HepG2 (cell line): ENCODE data around the gene MYL12B. TPM values are rescaled to one million over a fixed set of nuclear protein-coding genes. Genes with fewer than 3 reads are reported as not detected.
A peak's percentile ranks its signal among the peaks of the same experiment; 100 is the strongest.

Source experiments
- CSRNP1 ChIP-seq: sonication (generic); formaldehyde crosslinking; IDR thresholded peaks from 2 replicates; pipeline ENCODE4 v1.8.1; 2023; ENCODE audit warnings: mild to moderate bottlenecking, missing genetic modification reagents
- HNRNPUL1 ChIP-seq: fragments of 200-400 bp; formaldehyde crosslinking; IDR thresholded peaks from 2 replicates; pipeline ENCODE4 v1.6.1; 2017; ENCODE audit warnings: low read depth, mild to moderate bottlenecking, low read length, moderate library complexity
- KAT2B ChIP-seq: fragments of 150-350 bp; IDR thresholded peaks from 2 replicates; pipeline ENCODE4 v1.6.1; 2014; ENCODE audit warnings: low read depth, low read length, borderline replicate concordance
- KAT8 ChIP-seq: IDR thresholded peaks from 2 replicates; pipeline ENCODE4 v1.6.1; 2016; ENCODE audit warnings: missing genetic modification reagents, missing compliant biosample characterization
- KMT2B ChIP-seq: IDR thresholded peaks from 2 replicates; pipeline ENCODE4 v1.6.1; 2016; ENCODE audit warnings: missing genetic modification reagents, missing compliant biosample characterization
- MLXIP ChIP-seq: sonication (generic); formaldehyde crosslinking; IDR thresholded peaks from 2 replicates; pipeline ENCODE4 v1.9.0; 2021; ENCODE audit warnings: missing genetic modification reagents, borderline replicate concordance
- MXD1 ChIP-seq: sonication (generic); formaldehyde crosslinking; IDR thresholded peaks from 2 replicates; pipeline ENCODE4 v1.4.0; 2020; ENCODE audit warnings: mild to moderate bottlenecking, missing genetic modification reagents
- NONO ChIP-seq, 2 experiments: fragments of 450-650 bp in 1 of 2; sonication (generic) in 1 of 2; formaldehyde crosslinking in 1 of 2; IDR thresholded peaks in 1 of 2; conservative IDR thresholded peaks in 1 of 2; 2 replicates each; pipeline versions ENCODE4 v1.6.1 to v1.8.0; 2017 to 2022; ENCODE audit warnings: mild to moderate bottlenecking in 1 of 2, missing genetic modification reagents in 1 of 2, moderate library complexity in 1 of 2
- PHF8 ChIP-seq: sonication (generic); formaldehyde crosslinking; IDR thresholded peaks from 2 replicates; pipeline ENCODE4 v1.5.0; 2020; ENCODE audit warnings: missing genetic modification reagents
- SNAPC2 ChIP-seq: sonication (generic); formaldehyde crosslinking; IDR thresholded peaks from 2 replicates; pipeline ENCODE4 v1.8.1; 2022; ENCODE audit warnings: mild to moderate bottlenecking, missing genetic modification reagents
- SP5 ChIP-seq: IDR thresholded peaks from 2 replicates; pipeline ENCODE4 v1.6.1; 2016; ENCODE audit warnings: low read depth, borderline replicate concordance
- TARDBP ChIP-seq: sonication (generic); formaldehyde crosslinking; IDR thresholded peaks from 2 replicates; pipeline ENCODE4 v1.8.0; 2022; ENCODE audit warnings: mild to moderate bottlenecking, missing genetic modification reagents
- ZHX1 ChIP-seq: sonication (generic); formaldehyde crosslinking; IDR thresholded peaks from 2 replicates; pipeline ENCODE4 v1.8.1; 2022; ENCODE audit warnings: low read depth, mild to moderate bottlenecking, missing genetic modification reagents
- ZNF441 ChIP-seq: sonication (generic); formaldehyde crosslinking; IDR thresholded peaks from 2 replicates; pipeline ENCODE4 v1.7.0; 2021; ENCODE audit warnings: missing genetic modification reagents, borderline replicate concordance
- ZNF672 ChIP-seq: sonication (generic); formaldehyde crosslinking; IDR thresholded peaks from 2 replicates; pipeline ENCODE4 v1.8.1; 2022; ENCODE audit warnings: missing genetic modification reagents
- ZNF850 ChIP-seq: sonication (generic); formaldehyde crosslinking; conservative IDR thresholded peaks from 2 replicates; pipeline ENCODE4 v1.9.0; 2021; ENCODE audit warnings: mild to moderate bottlenecking, missing genetic modification reagents
- polyA plus RNA-seq, 8 experiments: library from polyadenylated mRNA; depleted of rRNA in 3 of 8; stranded (reverse) in 7 of 8; unstranded in 1 of 8; fragments of >200 nt; fragmentation: Illumina TruSeq in 4 of 8; extraction: Trizol in 4 of 8; gene quantifications; 2 replicates each; pipeline versions ENCODE4 v1.2.1 to v1.2.3, GENCODE V29; 2011 to 2016; ENCODE audit warnings: low read depth in 4 of 8, missing spikeins in 1 of 8, mixed read lengths in 1 of 8; ENCODE audit not compliant: insufficient read depth in 1 of 8
- total RNA-seq, 5 experiments: library from RNA; depleted of rRNA; stranded (reverse); fragments of >200 nt; fragmentation: Illumina TruSeq; extraction: Trizol; gene quantifications; 2 replicates each; pipeline ENCODE4 v1.2.3, GENCODE V29; 2016; ENCODE audit warnings: low read depth in 1 of 5

MYL12B gene
- total and polyA plus RNA-seq, 2 of the 13 experiments (the other 11 are each of a cell fraction or from before 2014, with no cell fraction given) = 265 to 340 TPM

GRCh38 chr18:3233433-3234168, 28.3 kb upstream of the MYL12B start (continued):
- TF ChIP-seq MXD1 (CRISPR knock-in tag) (no peak), MLXIP (CRISPR knock-in tag) (peak; percentile 57; the same call in 1 of the 2 replicates), KAT2B (peak; percentile 86), HNRNPUL1 (no peak), KAT8 (CRISPR knock-in tag) (peak; percentile 87), SNAPC2 (CRISPR knock-in tag) (peak; percentile 76), TARDBP (CRISPR knock-in tag) (peak; percentile 93), PHF8 (no peak), ZNF441 (CRISPR knock-in tag) (no peak), ZNF850 (CRISPR knock-in tag) (no peak), SP5 (CRISPR knock-in tag) (peak; percentile 67), NONO (IDR thresholded peaks at IDR 0.05) (no peak), NONO (CRISPR knock-in tag; conservative IDR thresholded peaks at IDR 0.05) (no peak), CSRNP1 (CRISPR knock-in tag) (peak; percentile 42; the same call in 1 of the 2 replicates), ZNF672 (CRISPR knock-in tag) (no peak), ZHX1 (CRISPR knock-in tag) (peak; percentile 78; the same call in 1 of the 2 replicates), KMT2B (CRISPR knock-in tag) (no peak; the same call in 1 of the 2 replicates)
